Osteoblast (primary cell): ENCODE data around the gene POP7. TPM values are rescaled to one million over a fixed set of nuclear protein-coding genes. Genes with fewer than 3 reads are reported as not detected.

Source experiments
- DNase-seq: peaks from one replicate; pipeline ENCODE4 v3.0.0; 2011; ENCODE audit warnings: low spot score, mixed read lengths; ENCODE audit not compliant: insufficient read length; ENCODE audit errors: missing footprints
- H2AFZ ChIP-seq: 2 replicates; pipeline ENCODE4 v1.6.0; 2011; ENCODE audit warnings: mild to moderate bottlenecking, low read length
- H3K27ac ChIP-seq: 2 replicates; pipeline ENCODE4 v1.5.1; 2011; ENCODE audit warnings: mild to moderate bottlenecking, low read depth, low read length, moderate library complexity
- H3K27me3 ChIP-seq: 2 replicates; pipeline ENCODE4 v1.6.0; 2012; ENCODE audit warnings: mild to moderate bottlenecking, control low read depth, inconsistent platforms, low read length, moderate library complexity; ENCODE audit not compliant: insufficient read depth
- H3K36me3 ChIP-seq: 2 replicates; pipeline ENCODE4 v1.5.1; 2011; ENCODE audit warnings: mild to moderate bottlenecking, low read length, control low read depth, moderate library complexity; ENCODE audit not compliant: insufficient read depth
- H3K4me1 ChIP-seq: 2 replicates; pipeline ENCODE4 v1.5.1; 2011; ENCODE audit warnings: mild to moderate bottlenecking, low read length, control low read depth, moderate library complexity; ENCODE audit not compliant: insufficient read depth
- H3K4me2 ChIP-seq: 2 replicates; pipeline ENCODE4 v1.6.0; 2011; ENCODE audit warnings: mild to moderate bottlenecking, low read length; ENCODE audit not compliant: insufficient read depth
- H3K4me3 ChIP-seq: fragments of 200-600 bp; sonication (generic); 3 replicates; pipeline ENCODE4 v1.5.1; 2012; ENCODE audit warnings: mild to moderate bottlenecking, low read length, inconsistent platforms; ENCODE audit not compliant: insufficient read depth
- H3K79me2 ChIP-seq: 2 replicates; pipeline ENCODE4 v1.6.0; 2012; ENCODE audit warnings: mild to moderate bottlenecking, low read length, control low read depth, inconsistent platforms; ENCODE audit not compliant: insufficient read depth
- H3K9me3 ChIP-seq: 2 replicates; pipeline ENCODE4 v1.5.1; 2011; ENCODE audit warnings: low read depth, low read length, control low read depth
- H4K20me1 ChIP-seq: 2 replicates; pipeline ENCODE4 v1.6.0; 2012; ENCODE audit warnings: mild to moderate bottlenecking, low read length, control low read depth; ENCODE audit not compliant: insufficient read depth
- total RNA-seq: library from RNA; depleted of rRNA; stranded (reverse); fragments of >200 nt; gene quantifications from 2 replicates; pipeline ENCODE4 v1.2.3, GENCODE V29; 2012
- TF ChIP-seq, protein P1 (sequence below): IDR thresholded peaks from 2 replicates; pipeline ENCODE4 v1.5.1; 2011; ENCODE audit warnings: mild to moderate bottlenecking, low read depth, low read length, moderate library complexity; ENCODE audit errors: extremely low read depth

POP7 gene
- total RNA-seq, 1 donor = 25.7 TPM

DNA sequence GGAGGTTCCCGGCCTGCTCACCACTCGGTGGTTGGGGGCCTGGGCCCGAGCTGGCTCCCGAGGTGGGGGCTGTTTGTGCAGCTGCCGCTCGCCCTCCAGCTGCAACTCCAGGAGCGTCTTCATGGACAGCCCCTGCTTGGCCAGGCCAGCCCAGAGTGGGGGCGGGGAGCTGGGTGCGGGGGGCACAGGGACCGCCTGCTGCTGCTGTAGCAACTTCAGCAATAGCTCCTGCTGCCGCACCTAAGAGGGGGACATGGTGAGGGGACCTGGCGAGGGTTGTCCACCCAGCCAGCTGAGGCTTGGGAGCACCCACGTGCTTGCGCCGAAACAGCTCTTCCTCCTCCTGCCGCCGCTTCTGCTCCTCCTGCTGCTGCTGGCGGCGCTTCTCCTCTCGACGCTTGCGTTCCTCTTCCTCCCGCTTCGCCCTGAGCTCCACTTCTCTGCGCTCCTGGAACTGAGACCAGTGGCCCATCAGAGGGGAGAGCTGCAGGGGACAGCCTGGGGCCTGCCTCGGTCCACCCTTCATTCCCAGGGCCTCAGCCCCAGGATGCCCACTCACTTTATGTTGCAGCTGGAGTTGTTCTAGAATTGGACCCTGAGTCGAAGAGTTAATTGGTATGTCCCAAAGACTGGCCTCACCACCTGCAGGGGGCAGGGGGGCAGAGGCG, 22.8 kb upstream of the POP7 start:
- H2AFZ ChIP-seq = no peak overlapping the region
- H4K20me1 ChIP-seq = peaks cover 31% of the 10 kb centered on the region
- no peaks in the 10 kb centered on the region for H3K27me3 ChIP-seq
- H3K27ac ChIP-seq = no peak overlapping the region
- peaks cover 3% of the 10 kb centered on the region for H3K4me1 ChIP-seq
- no peaks in the 10 kb centered on the region for H3K9me3 ChIP-seq
- peaks cover 39% of the 10 kb centered on the region for H3K36me3 ChIP-seq
- no peak overlapping the region for H3K4me3 ChIP-seq
- TF ChIP-seq, protein P1, sequence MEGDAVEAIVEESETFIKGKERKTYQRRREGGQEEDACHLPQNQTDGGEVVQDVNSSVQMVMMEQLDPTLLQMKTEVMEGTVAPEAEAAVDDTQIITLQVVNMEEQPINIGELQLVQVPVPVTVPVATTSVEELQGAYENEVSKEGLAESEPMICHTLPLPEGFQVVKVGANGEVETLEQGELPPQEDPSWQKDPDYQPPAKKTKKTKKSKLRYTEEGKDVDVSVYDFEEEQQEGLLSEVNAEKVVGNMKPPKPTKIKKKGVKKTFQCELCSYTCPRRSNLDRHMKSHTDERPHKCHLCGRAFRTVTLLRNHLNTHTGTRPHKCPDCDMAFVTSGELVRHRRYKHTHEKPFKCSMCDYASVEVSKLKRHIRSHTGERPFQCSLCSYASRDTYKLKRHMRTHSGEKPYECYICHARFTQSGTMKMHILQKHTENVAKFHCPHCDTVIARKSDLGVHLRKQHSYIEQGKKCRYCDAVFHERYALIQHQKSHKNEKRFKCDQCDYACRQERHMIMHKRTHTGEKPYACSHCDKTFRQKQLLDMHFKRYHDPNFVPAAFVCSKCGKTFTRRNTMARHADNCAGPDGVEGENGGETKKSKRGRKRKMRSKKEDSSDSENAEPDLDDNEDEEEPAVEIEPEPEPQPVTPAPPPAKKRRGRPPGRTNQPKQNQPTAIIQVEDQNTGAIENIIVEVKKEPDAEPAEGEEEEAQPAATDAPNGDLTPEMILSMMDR = no peak
- DNase-seq = peak; percentile 84
- H3K79me2 ChIP-seq = peaks cover 10% of the 10 kb centered on the region
- H3K4me2 ChIP-seq = no peak overlapping the region

DNA sequence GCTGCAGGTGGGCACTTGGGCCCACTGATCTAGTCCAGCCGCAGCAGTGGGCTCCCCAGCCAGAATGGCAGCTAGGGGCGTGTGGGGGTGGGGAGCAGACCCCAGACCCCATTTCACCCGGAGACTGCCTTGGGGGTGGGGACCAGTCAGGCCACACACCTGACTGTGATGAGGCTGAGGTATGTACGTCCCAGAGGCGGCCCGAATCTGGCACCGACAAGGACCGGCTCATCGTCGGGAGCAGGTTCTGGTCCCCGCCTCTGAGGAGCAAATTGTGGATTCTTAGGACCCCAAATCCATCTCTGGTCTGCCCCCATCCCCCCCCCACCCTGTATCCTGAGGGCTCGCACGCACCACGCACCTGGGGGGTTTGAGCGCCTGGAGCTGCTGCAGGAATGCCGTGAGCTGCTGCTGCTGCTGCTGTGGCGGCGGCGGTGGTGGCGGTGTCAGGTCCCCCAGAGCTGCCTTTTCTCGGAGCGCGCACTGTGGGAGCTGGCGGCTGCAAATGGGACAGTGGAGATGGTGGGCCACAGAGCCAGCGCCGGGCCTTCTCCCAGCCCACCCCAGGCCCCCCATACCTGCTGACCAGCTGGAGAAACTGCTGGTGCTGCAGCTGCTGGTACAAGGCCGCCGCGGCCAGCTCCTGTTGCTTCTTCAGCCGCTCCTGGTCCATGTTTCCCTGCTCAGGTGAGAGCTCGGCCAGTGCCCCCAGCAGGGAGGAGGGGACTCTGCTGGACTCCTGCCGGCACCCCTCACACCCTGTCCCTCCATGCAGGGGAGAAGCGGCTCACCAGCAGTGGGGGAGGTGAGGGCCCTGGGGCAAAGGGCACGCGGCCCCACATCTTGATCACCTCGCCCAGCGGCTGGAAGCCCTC, 22.0 kb upstream of the POP7 start:
- Histone ChIP-seq H3K36me3 (peaks cover 31% of the 10 kb centered on the region), H3K4me1 (peaks cover 3% of the 10 kb centered on the region), H3K79me2 (peaks cover 14% of the 10 kb centered on the region), H4K20me1 (peaks cover 32% of the 10 kb centered on the region), H3K27ac (no peak overlapping the region), H3K4me2 (no peak overlapping the region), H3K4me3 (no peak overlapping the region), H2AFZ (no peak overlapping the region), H3K27me3 (no peaks in the 10 kb centered on the region), H3K9me3 (no peaks in the 10 kb centered on the region)
- TF ChIP-seq, protein P1 = no peak
- peak; percentile 60 for DNase-seq

DNA sequence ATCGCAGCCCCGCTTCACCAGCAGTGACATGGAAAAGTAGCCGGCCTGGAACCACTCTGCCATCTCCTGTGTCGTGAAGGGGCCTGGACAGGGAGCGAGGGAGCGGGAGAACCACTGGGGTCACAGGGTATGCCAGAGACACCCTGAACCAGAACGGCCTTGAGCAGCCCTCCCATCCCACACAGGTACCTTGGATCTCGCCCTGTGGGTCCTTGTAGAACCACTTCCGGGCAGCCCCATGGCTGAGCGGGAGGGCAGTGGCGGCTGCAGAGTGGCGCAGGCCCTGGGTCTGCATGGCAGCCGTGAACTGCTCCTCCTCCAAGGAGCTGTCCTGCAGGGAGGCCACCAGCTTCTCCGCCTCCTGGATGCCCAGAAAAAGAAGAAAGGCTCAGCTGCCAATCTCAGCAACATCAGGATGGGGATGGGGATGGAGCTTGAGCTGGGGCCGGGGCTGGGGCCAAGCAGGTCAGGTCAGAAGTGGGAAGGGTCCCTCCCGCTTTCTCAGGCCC, 21.3 kb upstream of the POP7 start:
- DNase-seq = peak; percentile 76
- no peak overlapping the region for H3K27ac ChIP-seq
- peaks cover 3% of the 10 kb centered on the region for H3K4me1 ChIP-seq
- no peaks in the 10 kb centered on the region for H3K9me3 ChIP-seq
- H3K79me2 ChIP-seq = peaks cover 21% of the 10 kb centered on the region
- peaks cover 39% of the 10 kb centered on the region for H4K20me1 ChIP-seq
- no peak overlapping the region for H2AFZ ChIP-seq
- TF ChIP-seq, protein P1 = no peak
- H3K4me3 ChIP-seq = no peak overlapping the region
- no peak overlapping the region for H3K4me2 ChIP-seq
- peaks cover 25% of the 10 kb centered on the region for H3K36me3 ChIP-seq
- no peaks in the 10 kb centered on the region for H3K27me3 ChIP-seq
